GM21737 (cell line): ENCODE data around the gene PRPSAP2.
A peak's percentile ranks its signal among the peaks of the same experiment; 100 is the strongest.
"Not testable (repeated sequence)": the region's sequence is repeated elsewhere in the genome, so short reads cannot be mapped to it uniquely, and the experiment has no call there.

Experiments
- ATAC-seq: cut with Tn5 transposase; IDR thresholded peaks from one replicate; pipeline ENCODE4 v1.9.1; 2021; ENCODE audit warnings: mild to moderate bottlenecking, moderate library complexity; ENCODE audit not compliant: unreplicated experiment

PRPSAP2 gene

DNA sequence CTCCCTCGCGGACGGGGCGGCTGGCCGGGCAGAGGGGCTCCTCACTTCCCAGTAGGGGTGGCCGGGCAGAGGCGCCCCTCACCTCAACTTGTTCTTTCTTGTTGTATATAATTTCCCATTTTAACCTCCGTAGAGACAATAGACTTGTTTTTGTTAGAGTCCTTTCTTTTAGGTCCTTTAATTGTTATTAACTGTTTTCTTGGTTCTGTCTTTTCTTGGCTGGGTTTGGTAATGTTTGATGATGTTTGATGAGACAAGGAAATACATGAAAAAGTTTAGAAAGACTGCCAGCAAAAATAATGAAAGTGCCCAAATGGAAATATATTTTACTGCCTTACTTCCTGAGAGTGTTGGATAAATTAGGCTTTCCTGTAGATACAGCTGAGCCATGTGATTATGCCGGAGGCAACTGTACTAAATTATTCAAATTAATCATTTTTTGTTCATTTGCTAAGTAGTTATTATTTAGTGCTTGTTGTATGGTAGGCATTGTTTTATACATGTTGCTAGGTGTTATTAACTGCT, 30.9 kb downstream of the PRPSAP2 start:
- ATAC-seq, result no peak

DNA sequence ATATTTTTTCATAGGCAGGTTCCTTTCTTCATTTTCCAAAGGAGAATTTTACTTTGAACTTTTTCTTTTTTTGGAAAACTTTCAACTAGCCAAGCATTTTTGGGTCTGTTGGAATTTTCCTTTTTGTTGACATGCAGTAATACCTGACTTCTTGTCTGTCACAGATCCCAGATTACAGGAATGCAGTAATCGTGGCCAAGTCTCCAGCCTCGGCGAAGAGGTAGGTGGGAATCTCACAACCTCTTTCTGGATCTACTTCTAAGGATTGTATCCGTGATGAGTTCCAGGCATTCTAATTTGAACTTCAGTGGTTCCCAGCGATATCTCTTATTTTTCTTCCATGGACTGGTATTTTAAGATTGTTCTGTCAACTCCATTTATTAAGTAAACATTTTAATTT, 31.7 kb downstream of the PRPSAP2 start:
- no peak for ATAC-seq

DNA sequence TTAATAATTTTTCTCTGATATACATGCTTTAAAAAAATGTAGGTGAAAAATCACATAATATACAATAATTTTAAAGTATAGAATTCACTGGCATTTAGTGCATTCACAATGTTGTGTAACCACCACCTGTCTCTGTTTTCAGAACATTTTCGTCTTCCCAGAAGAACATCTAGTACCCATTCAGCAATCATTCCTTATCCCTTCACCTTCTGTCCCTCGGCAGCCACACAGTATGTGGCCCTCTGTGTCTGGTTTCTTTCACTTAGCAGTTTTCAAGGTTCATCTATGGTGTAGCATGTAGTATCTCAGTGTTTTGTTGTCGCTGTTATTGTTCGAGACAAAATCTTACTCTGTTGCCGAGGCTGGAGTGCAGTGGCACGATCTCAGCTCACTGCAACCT, 33.6 kb downstream of the PRPSAP2 start:
- ATAC-seq, result no peak

DNA sequence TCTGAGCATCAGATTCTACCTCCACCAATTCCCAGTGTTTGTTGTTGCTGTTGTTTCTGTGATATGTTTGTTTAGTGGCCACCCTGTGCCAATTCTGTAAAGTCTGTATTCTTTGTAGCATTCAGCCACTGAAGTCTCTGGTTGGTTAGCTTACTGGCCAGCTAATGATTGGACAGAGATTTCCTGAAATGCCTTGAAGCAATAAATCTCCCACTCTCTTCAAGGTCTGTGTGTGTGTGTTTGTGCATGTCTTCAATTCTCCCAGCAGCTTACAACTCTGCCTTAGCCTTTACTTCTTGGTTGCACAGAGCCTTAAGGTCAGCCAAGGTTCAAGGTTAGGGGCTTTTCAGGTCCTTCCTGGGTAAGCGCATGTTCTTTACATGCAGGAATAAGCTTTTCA, 38.2 kb downstream of the PRPSAP2 start:
- no peak for ATAC-seq

DNA sequence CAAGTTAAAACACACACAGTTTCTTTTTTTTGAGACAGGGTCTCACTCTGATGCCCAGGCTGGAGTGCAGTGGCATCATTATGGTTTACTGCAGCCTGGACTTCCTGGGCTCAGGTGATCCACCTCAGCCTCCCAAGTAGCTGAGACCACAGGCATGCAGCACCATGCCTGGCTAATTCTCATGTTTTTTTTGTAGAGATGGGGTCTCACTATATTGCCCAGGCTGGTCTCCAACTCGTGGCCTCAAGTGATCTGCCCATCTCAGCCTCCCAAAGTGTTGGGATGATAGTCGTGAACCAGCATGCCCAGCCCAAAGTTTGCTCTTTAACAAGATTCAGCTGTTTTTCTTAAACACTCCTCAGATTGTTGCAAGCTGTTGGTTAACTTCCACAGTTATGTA, 39.0 kb downstream of the PRPSAP2 start:
- ATAC-seq, result no peak

DNA sequence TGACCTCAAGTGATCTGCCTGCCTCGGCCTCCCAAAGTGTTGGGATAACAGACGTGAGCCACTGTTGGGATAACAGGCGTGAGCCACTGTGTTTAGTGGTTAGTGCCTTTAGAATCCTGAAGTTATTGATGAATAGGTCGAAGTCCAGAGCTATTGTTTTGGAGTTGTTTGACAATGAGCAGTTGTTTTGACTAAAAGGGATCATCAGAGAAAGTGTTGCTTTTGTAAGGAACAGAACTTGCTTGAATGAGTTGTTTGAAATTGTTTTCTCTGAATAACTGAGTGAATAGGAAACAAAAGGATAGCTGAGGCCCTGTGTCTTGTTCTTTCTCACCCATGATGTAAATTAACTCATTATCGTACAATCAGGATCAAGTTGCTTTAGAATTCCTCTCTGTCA, 46.6 kb downstream of the PRPSAP2 start:
- ATAC-seq, result no peak

DNA sequence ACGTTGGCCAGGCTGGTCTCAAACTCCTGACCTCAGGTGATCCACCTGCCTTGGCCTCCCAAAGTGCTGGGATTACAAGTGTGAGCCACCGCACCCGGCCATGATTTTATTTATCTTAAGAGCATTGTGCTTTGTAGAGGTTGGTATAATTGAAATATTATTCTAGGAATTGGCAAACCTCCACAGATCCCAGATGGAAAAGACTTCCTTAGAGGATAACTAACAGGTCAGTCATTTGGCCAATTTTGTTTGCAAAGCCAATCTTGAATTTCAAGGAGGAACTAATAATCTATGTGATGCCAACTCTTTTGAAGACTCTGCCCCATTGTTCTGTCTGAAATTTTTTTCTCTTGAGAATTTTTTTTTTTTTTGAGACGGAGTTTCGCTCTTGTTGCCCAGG, 47.3 kb downstream of the PRPSAP2 start:
- no peak for ATAC-seq

DNA sequence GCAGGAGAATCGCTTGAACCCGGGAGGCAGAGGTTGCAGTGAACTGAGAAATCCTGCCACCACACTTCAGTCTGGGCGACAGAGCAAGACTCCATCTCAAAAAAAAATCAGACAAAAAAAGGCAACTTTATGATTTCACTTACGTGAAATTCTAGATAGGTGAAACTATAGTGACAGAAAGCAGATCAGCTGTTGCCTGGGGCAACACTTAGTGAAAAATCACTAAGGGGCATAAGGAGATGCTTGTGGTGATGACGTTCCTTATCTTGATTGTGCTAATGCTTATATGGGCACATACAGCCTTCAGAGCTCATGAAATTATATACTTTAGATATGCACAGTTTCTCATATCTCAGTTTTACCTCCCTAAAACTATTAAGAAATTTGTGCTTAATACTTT, 52.4 kb downstream of the PRPSAP2 start:
- ATAC-seq, result no peak

DNA sequence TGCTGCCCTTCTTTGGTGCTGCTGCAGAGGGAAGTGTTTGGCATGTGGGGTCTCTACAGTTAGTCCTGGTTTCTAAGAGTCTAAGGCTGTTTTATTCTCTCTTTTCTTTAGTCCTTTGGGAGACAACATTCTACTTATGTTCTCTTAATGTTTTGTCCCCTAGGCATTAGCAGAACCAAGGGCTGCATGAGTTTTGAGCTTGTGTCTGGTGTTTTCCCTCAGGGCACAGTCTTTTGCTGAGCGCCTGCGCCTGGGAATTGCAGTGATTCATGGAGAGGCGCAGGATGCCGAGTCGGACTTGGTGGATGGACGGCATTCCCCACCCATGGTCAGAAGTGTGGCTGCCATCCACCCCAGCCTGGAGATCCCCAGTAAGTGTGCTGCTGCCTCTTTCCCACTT, 53.0 kb downstream of the PRPSAP2 start:
- ATAC-seq, result no peak

DNA sequence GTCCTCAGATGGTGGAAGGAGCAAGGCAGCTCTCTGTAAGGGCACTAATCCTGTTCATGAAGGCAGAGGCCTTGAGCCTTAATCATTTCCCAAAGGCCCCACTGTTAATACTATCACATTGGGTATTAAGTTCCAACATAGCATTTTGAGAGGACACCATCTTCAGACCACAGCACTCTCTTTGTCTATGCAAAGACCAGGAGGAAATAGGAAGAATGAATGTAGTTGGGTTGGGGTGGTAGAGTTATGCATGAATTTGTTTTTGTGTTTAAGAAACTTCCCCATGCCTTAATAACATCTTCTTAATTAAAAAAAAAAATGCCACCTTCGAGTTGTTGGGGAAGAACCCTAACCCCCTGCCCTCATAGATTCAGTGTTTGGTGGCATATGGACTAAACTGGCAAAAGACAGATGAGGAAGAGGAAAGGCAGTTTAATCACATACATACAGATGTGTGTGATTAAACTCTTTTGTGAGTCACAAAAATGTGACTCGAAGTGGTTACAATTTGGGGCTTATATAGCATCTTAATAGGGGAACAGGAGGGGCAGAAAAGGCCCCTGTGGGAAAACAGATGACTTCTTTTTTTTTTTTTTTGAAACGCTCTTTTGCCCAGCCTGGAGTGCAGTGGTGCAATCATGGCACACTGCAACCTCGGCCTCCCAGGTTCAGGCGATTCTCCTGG, 59.0 kb downstream of the PRPSAP2 start:
- ATAC-seq, result no peak

DNA sequence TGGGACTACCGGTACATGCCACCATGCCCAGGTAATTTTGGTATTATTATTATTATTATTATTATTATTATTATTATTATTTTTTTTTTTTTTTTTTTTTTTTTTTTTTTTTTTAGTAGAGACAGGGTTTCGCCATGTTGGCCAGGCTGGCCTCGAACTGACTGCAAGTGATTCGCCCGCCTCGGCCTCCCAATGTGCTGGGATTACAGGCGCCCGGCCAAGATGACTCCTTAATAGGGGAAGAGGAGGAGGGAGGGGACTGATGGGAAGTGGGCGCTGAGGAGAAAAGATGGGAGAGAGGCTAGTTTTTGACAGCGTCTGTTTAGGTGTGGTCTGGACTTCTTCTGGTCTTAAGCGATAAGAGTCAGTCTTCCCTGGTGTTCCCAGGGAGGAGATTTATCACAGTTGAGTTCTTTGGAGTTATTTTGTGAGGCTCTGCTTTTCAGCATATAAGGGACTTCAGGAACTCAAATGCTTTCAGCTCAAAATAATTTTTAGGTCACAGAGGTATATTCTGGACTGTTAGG, 59.6 kb downstream of the PRPSAP2 start:
- ATAC-seq, result no peak

DNA sequence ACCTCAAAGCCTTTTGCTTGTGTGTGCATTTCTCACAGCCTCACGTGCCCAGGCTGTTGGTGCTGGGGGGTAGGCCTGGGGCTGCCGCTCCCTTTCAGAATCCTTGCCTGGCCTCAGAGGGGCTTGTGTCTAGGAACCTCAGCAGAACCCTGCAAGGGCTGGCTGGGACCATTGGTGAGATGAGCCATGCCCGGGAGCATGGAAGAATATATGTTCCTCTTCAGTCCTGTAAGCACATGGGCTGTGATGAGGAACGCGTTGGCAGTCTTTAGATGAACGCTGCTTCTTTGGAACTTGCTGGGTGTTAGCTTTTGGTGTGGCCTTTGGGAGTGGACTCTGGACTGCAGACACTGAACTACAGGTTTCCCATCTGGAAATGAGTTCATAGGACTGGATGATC, 62.0 kb downstream of the PRPSAP2 start:
- no peak for ATAC-seq

DNA sequence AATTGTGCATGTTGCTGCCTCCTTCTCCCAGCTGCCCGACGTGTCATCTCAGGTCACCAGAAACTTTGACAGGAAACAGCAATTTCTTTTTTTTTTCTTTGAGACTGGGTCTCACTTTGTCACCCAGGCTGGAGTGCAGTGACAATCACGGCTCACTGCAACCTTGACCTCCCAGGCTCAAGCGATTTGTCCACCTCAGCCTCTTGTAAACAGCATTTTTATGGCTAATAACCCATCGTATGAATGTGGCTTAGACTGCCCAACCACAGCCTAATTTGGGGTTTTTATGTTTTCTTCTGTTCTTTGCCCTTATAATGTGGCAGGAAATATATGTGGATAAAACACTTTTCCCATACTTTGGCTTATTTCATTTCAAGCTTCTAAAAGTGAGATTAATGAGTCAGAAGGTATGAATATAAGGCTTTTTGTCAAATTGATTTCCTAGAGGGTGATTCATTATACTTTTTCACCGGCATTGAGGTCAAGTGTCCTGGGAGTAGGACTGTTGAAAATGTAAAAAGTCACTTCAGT, 63.0 kb downstream of the PRPSAP2 start:
- peak; percentile 38 for ATAC-seq

DNA sequence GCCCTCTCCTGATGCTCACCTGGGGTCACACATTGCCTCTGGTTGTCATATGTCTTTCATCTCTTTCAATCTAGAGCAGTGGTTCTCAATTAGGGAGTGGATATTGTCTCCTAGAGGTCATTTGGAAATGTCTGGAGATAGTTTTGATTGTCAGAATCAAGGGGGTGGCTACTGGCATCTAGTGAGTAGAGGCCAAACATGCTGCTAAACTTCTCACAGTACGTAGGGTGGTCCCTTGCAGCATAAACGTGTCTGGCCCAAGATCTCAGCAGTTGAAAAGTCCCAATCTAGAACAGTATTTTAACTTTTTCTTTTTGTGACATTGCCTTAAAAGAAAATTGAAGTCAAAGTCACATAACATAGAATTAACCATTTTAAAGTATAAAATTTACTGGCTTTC, 63.6 kb downstream of the PRPSAP2 start:
- no peak for ATAC-seq

DNA sequence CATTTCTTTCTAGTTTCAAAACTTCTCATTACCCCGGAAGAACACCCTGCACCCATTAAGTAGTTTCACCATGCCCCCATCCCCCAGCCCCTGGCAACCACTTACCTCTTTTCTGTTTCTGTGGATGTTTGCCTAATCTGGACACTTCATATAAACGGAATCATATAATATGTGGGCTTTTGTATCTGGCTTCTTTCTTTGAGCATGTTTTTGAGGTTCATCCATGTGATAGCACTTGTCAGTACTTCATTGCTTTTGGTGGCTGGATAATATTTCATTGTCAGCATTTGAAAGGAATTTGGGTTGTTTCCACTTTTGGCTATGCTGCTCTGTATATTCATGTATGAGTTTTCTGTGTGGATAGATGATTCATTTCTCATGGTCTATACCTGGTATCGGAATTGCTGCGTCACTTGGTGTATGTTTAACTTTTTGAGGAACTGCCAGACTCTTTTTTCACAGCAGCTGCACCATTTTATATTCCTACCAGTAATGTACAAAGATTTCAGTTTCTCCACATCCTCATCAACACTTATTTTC, 64.1 kb downstream of the PRPSAP2 start:
- ATAC-seq, result peak; percentile 52

DNA sequence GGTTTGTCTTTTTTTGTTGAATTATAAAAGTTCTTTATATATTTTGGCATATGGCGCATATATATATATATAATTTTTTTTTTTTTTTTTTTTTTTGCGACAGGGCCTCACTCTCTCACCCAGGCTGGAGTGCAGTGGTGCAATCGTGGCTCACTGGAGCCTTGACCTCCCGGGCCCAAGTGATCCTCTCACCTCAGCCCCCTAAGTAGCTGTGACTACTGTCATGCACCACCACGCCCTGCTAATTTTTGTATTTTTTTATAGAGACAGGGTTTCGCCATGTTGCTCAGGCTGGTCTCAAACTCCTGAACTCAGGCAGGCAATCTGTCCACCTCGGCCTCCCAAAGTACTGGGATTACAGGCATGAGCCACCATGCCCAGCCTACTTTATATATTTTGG, 64.7 kb downstream of the PRPSAP2 start:
- ATAC-seq, result not testable (repeated sequence)

DNA sequence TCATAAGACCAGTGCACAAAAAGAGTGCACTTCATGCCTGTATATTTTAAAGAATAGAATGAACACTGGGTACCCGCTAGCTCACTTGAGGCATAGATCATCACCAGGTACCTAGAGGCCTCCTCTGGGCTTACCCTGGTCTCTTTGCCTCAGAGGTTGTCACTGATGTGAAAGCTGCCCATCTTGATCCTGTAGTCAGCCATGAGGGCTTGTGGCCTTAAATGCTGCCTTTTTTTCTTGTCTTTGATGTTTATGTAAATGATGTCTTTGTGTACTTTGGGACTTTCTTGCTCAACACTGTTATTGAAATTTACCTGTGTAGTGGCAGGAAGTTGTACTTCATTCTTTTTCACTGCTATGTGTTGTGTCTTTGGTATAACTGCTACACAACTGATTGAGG, 67.3 kb downstream of the PRPSAP2 start:
- no peak for ATAC-seq

DNA sequence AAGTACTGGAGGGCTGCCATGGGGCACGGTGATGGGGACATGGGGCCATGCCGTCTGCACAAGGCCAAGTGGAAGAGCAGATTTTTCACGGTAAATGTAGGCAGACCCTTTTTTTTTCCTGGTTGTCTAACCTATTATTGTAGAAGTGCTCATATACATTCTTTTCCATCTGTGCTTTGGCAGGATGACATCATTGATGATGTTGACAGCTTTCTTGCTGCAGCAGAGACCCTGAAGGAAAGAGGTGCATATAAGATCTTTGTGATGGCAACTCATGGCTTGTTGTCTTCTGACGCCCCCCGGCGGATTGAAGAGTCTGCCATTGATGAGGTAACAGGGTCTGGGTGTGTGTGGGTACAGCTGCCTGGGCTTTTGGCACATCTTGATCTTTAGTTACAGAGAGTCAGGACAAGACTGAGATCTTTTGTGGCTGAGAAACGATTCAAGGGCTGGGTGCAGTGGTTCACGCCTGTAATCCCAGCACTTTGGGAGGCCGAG, 70.7 kb downstream of the PRPSAP2 start:
- ATAC-seq, result no peak

DNA sequence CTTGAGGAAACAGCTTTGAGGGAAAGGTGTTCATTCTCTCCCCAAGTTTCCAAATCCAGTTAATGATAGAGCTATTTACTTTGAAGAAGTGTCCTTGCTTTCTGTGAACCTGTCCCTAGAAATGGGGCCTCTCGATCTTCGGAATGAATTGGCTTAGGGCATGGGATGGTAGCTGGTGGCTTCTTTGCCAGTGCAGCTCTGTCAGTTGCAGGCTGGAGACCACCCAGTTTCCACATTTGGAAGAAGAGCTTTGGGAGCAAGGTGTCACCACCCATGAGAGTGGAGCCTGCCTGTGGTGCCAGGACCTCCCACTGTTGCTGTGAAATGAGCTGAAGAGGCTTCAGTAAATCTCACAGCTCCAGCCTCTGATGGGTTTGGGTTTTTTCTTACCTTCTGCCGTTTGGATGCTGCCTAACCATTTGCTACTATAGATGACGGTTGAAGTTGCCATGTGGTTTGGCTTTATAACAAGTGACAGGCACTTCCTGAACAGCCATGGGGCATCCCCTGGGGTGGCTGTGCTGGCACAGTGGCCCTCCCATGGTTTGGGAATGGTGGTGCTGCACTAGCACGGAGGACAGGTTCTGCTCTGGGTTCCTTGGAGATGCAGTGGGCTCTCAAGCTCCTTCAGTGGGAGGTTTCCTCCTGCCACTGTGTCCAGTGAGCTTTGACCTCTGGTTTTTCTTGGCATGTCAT, 74.6 kb downstream of the PRPSAP2 start:
- no peak for ATAC-seq

DNA sequence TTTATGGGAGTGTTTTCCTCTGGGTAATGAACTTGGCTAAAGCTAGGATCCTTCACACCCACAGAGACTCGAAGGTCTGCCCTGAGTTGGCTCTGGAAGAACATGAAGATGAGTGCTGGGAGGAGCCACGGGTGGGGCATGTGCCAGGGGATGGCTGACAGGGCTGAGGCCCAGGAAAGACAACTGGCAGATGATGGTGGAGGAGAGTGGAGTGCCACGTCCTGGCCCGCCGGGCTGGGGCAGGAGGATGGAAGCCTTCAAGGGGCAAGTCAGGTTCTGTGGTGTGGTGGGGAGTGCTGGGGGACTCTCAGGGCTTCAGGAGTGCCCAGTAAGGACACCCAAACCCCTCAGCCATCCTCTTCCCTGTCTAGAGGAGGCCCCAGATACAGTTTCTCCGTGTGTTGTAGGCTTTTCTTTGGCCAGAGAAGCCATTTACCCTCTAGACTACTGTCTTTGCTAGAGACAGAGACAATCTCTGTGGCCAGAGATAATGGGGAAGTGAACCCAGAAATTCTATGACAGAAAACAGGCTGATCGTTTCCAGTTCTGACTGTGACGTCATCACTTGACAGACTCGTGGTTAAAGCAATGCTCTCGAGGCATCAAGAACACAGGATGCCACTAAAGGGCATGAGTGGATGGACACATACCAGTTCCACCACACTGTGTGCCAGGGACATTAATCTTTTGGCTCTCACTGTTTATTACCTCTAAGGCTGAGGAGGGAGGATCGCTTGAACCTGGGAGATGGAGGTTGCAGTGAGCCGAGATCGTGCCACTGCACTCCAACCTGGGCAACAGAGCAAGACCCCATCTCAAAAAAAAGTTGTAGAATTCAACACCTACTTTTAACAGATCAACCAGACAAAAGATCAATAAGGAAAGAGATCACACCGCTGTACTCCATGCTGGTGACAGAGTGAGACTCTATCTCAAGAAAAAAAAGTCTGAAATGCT, 75.4 kb downstream of the PRPSAP2 start:
- ATAC-seq, result no peak
